HL-60/S4 (cell line): Measurements from ENCODE around the gene VSIG4.

ENCODE experiments used
- in situ Hi-C: fragments of 300-500 bp; cut with MboI; formaldehyde crosslinking; loops from 2 replicates; pipeline ENCODE4 v1.14.3; 2022; ENCODE audit warnings: low sequenced_read_pairs

Gene VSIG4

GRCh38 chrX:65987811-65988210 is 52.1 kb downstream of the VSIG4 start:
- in situ Hi-C loops, result loop anchor here (10.0 to 25.0 kb wide), 2 partner anchors 233 to 401 kb away; no protein-coding TSS in a partner anchor

- in situ Hi-C loops, result loop anchor here (10.0 to 25.0 kb wide), 2 partner anchors 231 to 399 kb away; no protein-coding TSS in a partner anchor
Observed at GRCh38 chrX:65985922-65986588, 53.8 kb downstream of the VSIG4 start.

DNA sequence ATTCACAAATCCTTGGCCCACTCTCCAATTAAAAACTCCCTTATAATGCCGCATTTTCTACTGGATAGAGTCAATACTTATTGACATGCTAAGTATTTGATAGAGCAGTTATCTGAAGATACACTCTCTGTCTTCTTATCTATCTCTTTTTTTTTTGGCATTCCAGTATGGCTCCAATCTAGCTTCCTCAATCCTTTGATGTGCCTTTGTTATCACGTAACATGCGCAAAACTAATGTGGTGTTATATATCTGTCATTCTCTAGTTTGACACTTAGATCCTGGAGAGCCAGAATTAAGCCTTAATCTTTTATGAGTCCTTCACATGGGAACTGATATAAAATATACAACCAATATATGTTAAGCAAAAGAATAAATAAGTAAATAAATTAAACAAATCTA is 54.7 kb downstream of the VSIG4 start:
- in situ Hi-C loops, result loop anchor here (10.0 to 25.0 kb wide), 2 partner anchors 230 to 398 kb away; no protein-coding TSS in a partner anchor

DNA sequence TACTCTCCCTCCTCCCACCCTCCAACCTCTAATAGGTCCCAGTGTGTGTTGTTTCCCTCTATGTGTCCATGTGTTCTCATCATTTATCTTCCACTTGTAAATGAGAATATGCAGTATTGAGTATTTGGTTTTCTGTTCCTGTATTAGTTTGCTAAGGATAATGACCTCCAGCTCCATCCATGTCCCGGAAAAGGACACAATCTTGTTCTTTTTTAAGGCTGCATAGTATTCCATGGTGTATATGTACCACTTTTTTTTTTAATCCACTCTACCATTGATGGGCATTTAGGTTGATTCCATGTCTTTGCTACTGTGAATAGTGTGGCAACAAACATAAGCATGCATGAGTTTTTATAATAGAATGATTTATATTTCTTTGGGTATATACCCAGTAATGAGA is 62.7 kb downstream of the VSIG4 start:
- in situ Hi-C loops, result loop anchor here (25.0 kb wide), 1 partner anchor 390 kb away; no protein-coding TSS in a partner anchor

DNA sequence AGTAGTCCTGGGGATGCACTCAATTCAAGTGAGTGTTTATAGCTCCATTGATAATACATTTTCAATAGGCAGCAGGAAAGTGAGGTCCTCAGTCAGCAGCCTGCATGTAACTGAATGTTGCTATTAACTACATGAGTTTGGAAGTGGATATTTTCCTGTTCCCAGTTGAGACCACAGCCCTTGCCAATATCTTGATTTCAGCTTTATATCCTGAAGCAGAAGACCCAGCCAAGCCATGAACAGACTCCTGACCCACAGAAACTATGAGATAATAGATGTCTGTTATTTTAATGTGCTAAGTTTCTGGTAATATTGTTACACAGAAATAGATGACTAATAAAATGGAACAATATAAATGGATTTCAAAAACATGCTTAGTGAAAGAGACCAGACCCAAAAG is 63.7 kb downstream of the VSIG4 start:
- in situ Hi-C loops, result loop anchor here (25.0 kb wide), 1 partner anchor 389 kb away; no protein-coding TSS in a partner anchor

GRCh38 chrX:65975161-65975751 is 64.6 kb downstream of the VSIG4 start:
- in situ Hi-C loops, result loop anchor here (25.0 kb wide), 1 partner anchor 388 kb away; no protein-coding TSS in a partner anchor
